Transverse colon (tissue), 4 donors: Measurements from ENCODE around the gene TSPAN12. TPM values are rescaled to one million over a fixed set of nuclear protein-coding genes. Genes with fewer than 3 reads are reported as not detected.

ENCODE experiments used
- DNase-seq: peaks from one replicate; pipeline ENCODE4 v3.0.0-alpha.2; 2019
- H3K27ac ChIP-seq, 4 donors: fragments of 200-600 bp; sonication (generic); 2 replicates each; pipeline ENCODE4 v1.5.1; 2016 to 2018; ENCODE audit warnings: inconsistent platforms in 4 of 4
- H3K27me3 ChIP-seq: fragments of 200-600 bp; sonication (generic); 2 replicates; pipeline ENCODE4 v1.5.1; 2017; ENCODE audit warnings: inconsistent platforms
- H3K36me3 ChIP-seq, 4 donors: fragments of 200-600 bp; sonication (generic); 2 replicates each; pipeline ENCODE4 v1.5.1; 2017 to 2019; ENCODE audit warnings: inconsistent platforms in 4 of 4
- H3K4me1 ChIP-seq, 4 donors: fragments of 200-600 bp; sonication (generic); 2 replicates each; pipeline ENCODE4 v1.5.1; 2017 to 2020; ENCODE audit warnings: inconsistent platforms in 4 of 4
- H3K4me3 ChIP-seq, 4 donors: fragments of 200-600 bp; sonication (generic); 1 replicate in 1 of 4; 2 replicates in 3 of 4; pipeline versions ENCODE4 v1.5.1 to v1.6.1; 2017 to 2019; ENCODE audit warnings: inconsistent platforms in 4 of 4
- H3K9me3 ChIP-seq, 2 donors: fragments of 200-600 bp; sonication (generic); 2 replicates each; pipeline ENCODE4 v1.5.1; 2017 to 2019; ENCODE audit warnings: inconsistent platforms in 2 of 2
- EP300 ChIP-seq: sonication (generic); formaldehyde crosslinking; IDR thresholded peaks from one replicate; pipeline ENCODE4 v1.6.1; 2017; ENCODE audit warnings: antibody characterized with exemption, low read depth
- POLR2A ChIP-seq: fragments of 450-650 bp; IDR thresholded peaks from one replicate; pipeline ENCODE4 v1.6.1; 2016; ENCODE audit warnings: antibody characterized with exemption, mild to moderate bottlenecking, moderate library complexity
- POLR2AphosphoS5 ChIP-seq, 3 donors: sonication (generic); formaldehyde crosslinking; IDR thresholded peaks; one replicate each; pipeline ENCODE4 v1.6.1; 2016; ENCODE audit warnings: antibody characterized with exemption in 3 of 3
- WGBS, 2 donors: methylation state at CpG; one replicate each; pipeline ENCODE4 v1.1.5; 2018; ENCODE audit warnings: low coverage in 1 of 2; 5-methylcytosine and 5-hydroxymethylcytosine counted together
- in situ Hi-C, 4 donors: fragments of 200-750 bp; cut with MboI; loops; one replicate each; pipeline versions ENCODE4 v1.15.0 to v1.15.1; 2017; ENCODE audit warnings: low sequenced_read_pairs in 3 of 4, low pct_ligation_motif_present in 1 of 4, low pct_unique_long_range_greater_than_20kb in 1 of 4
- intact Hi-C: fragments of 100-400 bp; cut with DNase I; formaldehyde crosslinking; loops from one replicate; pipeline ENCODE4 v1.15.1; 2023; ENCODE audit warnings: low total_unique reads
- total RNA-seq, 4 donors: library from RNA; depleted of rRNA; stranded (reverse); fragments of >200 nt; gene quantifications; one replicate each; pipeline ENCODE4 v1.1.0, GENCODE V29; 2016
- TF ChIP-seq, protein P1 (sequence below), 5 experiments: fragments of 200-600 bp in 3 of 5; fragments of 450-650 bp in 2 of 5; sonication (generic) in 3 of 5; IDR thresholded peaks; 1 replicate in 2 of 5; 2 replicates in 3 of 5; pipeline ENCODE4 v1.5.1; 2016 to 2017; ENCODE audit warnings: antibody characterized with exemption in 5 of 5, inconsistent platforms in 3 of 5, mild to moderate bottlenecking in 2 of 5, moderate library complexity in 1 of 5

TSPAN12 gene
- total RNA-seq, 4 donors from 2014 or later = 34.9 to 55.6 (median 39.5) TPM

- in situ Hi-C loops (loop anchor here in 1 of 4 donors (10.0 kb wide), 1 partner anchor 136 kb away; no protein-coding TSS in a partner anchor), intact Hi-C loops (loop anchor here (10.0 kb wide), 1 partner anchor 56 kb away; the partner anchor contains the start of gene TSPAN12)
- DNase-seq = no peak
- Histone ChIP-seq H3K27ac (no peak overlapping the region), H3K4me3 (no peak overlapping the region), H3K4me1 (no peaks in the 10 kb centered on the region), H3K36me3 (no peaks in the 10 kb centered on the region), H3K27me3 (no peaks in the 10 kb centered on the region), H3K9me3 (no peaks in the 10 kb centered on the region)
- no peak for TF ChIP-seq POLR2A
- TF ChIP-seq POLR2AphosphoS5 (IDR thresholded peaks at IDR 0.05) = no peak
- TF ChIP-seq EP300 = no peak
- TF ChIP-seq, protein P1, sequence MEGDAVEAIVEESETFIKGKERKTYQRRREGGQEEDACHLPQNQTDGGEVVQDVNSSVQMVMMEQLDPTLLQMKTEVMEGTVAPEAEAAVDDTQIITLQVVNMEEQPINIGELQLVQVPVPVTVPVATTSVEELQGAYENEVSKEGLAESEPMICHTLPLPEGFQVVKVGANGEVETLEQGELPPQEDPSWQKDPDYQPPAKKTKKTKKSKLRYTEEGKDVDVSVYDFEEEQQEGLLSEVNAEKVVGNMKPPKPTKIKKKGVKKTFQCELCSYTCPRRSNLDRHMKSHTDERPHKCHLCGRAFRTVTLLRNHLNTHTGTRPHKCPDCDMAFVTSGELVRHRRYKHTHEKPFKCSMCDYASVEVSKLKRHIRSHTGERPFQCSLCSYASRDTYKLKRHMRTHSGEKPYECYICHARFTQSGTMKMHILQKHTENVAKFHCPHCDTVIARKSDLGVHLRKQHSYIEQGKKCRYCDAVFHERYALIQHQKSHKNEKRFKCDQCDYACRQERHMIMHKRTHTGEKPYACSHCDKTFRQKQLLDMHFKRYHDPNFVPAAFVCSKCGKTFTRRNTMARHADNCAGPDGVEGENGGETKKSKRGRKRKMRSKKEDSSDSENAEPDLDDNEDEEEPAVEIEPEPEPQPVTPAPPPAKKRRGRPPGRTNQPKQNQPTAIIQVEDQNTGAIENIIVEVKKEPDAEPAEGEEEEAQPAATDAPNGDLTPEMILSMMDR (IDR thresholded peaks at IDR 0.05) = no peak
- 90 to 91% methylated on average over 1 of the region's 1 CpG for WGBS, 2 donors
These were observed 58.8 kb downstream of the TSPAN12 start for GRCh38 chr7:120799147-120799546.

GRCh38 chr7:120797026-120797645, 60.8 kb downstream of the TSPAN12 start:
- WGBS, 2 donors = 95 to 100% methylated on average over 1 to 7 of the region's 7 CpGs
- Histone ChIP-seq H3K4me1 (no peaks in the 10 kb centered on the region), H3K27ac (no peak overlapping the region), H3K27me3 (no peaks in the 10 kb centered on the region), H3K9me3 (no peaks in the 10 kb centered on the region), H3K4me3 (no peak overlapping the region), H3K36me3 (no peaks in the 10 kb centered on the region)
- no peak for TF ChIP-seq POLR2AphosphoS5 (IDR thresholded peaks at IDR 0.05)
- TF ChIP-seq, protein P1 (IDR thresholded peaks at IDR 0.05) = no peak
- TF ChIP-seq EP300 = no peak
- no peak for TF ChIP-seq POLR2A
- intact Hi-C loops (loop anchor here (10.0 kb wide), 1 partner anchor 58 kb away; the partner anchor contains the start of gene TSPAN12), in situ Hi-C loops (loop anchor here in 1 of 4 donors (10.0 kb wide), 1 partner anchor 138 kb away; no protein-coding TSS in a partner anchor)
- DNase-seq = no peak

DNA sequence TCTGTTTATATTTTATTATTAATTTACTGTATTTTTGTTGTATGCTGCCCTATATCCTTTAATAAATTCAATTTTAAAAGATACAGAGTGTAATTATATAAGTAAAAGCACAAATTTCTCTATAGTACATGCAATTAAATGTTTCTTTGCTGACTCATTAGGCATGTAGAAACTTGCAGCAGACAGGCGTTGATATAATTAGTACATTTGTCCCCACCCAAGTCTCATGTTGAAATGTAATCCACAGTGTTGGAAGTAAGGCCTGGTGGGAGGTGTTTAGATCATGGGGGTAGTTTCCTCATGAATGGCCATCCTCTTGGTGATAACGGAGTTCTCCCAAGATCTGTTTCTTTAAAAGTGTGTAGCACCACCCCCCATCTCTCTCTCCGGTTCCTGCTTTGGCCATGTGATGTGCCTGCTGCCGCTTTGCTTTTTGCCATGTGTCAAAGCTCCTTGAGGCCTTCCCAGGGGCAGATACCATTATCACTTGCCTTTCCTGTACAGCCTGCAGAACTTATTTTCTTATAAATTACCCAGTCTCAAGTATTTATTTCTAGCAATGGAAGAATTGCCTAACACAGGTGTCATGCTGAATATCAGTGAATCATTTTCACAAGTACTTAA, 63.7 kb downstream of the TSPAN12 start:
- no peaks in the 10 kb centered on the region for H3K36me3 ChIP-seq
- no peaks in the 10 kb centered on the region for H3K9me3 ChIP-seq
- H3K4me1 ChIP-seq = no peaks in the 10 kb centered on the region
- no peak for DNase-seq
- TF ChIP-seq POLR2A (no peak), EP300 (no peak), POLR2AphosphoS5 (IDR thresholded peaks at IDR 0.05) (no peak)
- TF ChIP-seq, protein P1 (IDR thresholded peaks at IDR 0.05) = no peak
- H3K27ac ChIP-seq = no peak overlapping the region
- H3K27me3 ChIP-seq = no peaks in the 10 kb centered on the region
- no peak overlapping the region for H3K4me3 ChIP-seq
- in situ Hi-C loops = loop anchor here in 1 of 4 donors (10.0 kb wide), 1 partner anchor 141 kb away; no protein-coding TSS in a partner anchor
- intact Hi-C loops = loop anchor here (10.0 kb wide), 1 partner anchor 61 kb away; the partner anchor contains the start of gene TSPAN12
- 86 to 93% methylated on average over 2 to 4 of the region's 4 CpGs for WGBS, 2 donors

GRCh38 chr7:120793213-120793936, 64.6 kb downstream of the TSPAN12 start:
- Histone ChIP-seq H3K4me1 (no peaks in the 10 kb centered on the region), H3K4me3 (no peak overlapping the region), H3K9me3 (no peaks in the 10 kb centered on the region), H3K36me3 (no peaks in the 10 kb centered on the region), H3K27me3 (no peaks in the 10 kb centered on the region), H3K27ac (no peak overlapping the region)
- TF ChIP-seq POLR2A = no peak
- TF ChIP-seq, protein P1 (IDR thresholded peaks at IDR 0.05) = no peak
- WGBS, 2 donors = 88 to 95% methylated on average over 3 of the region's 3 CpGs
- DNase-seq = no peak
- intact Hi-C loops (loop anchor here (10.0 kb wide), 1 partner anchor 61 kb away; the partner anchor contains the start of gene TSPAN12), in situ Hi-C loops (loop anchor here in 1 of 4 donors (10.0 kb wide), 1 partner anchor 141 kb away; no protein-coding TSS in a partner anchor)
